Measurements from ENCODE around the gene FGD4.

The FGD4 gene

GRCh38 chr12:32460638-32461037, 61.3 kb downstream of the FGD4 start:
- DNase-seq = no peak

- no peak for DNase-seq
These were observed 63.5 kb downstream of the FGD4 start for GRCh38 chr12:32462908-32463307.

GRCh38 chr12:32466187-32466586, 66.8 kb downstream of the FGD4 start:
- DNase-seq = no peak

- DNase-seq = no peak
These were observed 67.8 kb downstream of the FGD4 start for GRCh38 chr12:32466986-32467711.

- no peak for DNase-seq
These were observed 68.9 kb downstream of the FGD4 start for GRCh38 chr12:32467959-32468863.

GRCh38 chr12:32470936-32471470, 71.6 kb downstream of the FGD4 start:
- no peak for DNase-seq

GRCh38 chr12:32471591-32472001, 72.2 kb downstream of the FGD4 start:
- DNase-seq = no peak

GRCh38 chr12:32475724-32476123, 76.4 kb downstream of the FGD4 start:
- DNase-seq = no peak

- no peak for DNase-seq
These were observed 77.1 kb downstream of the FGD4 start for GRCh38 chr12:32476446-32476845.

GRCh38 chr12:32477714-32478113, 78.4 kb downstream of the FGD4 start:
- no peak for DNase-seq

GRCh38 chr12:32478166-32478565, 78.8 kb downstream of the FGD4 start:
- DNase-seq = no peak

- DNase-seq = no peak
These were observed 79.7 kb downstream of the FGD4 start for GRCh38 chr12:32478858-32479725.

GRCh38 chr12:32482226-32482625, 82.9 kb downstream of the FGD4 start:
- no peak for DNase-seq

- no peak for DNase-seq
These were observed 84.1 kb downstream of the FGD4 start for GRCh38 chr12:32483499-32483898.

GRCh38 chr12:32483993-32484392, 84.6 kb downstream of the FGD4 start:
- DNase-seq = no peak

GRCh38 chr12:32486158-32486557, 86.8 kb downstream of the FGD4 start:
- DNase-seq = no peak

- no peak for DNase-seq
These were observed 88.8 kb downstream of the FGD4 start for GRCh38 chr12:32488132-32488531.

GRCh38 chr12:32489070-32489469, 89.7 kb downstream of the FGD4 start:
- DNase-seq = no peak

GRCh38 chr12:32490801-32491200, 91.4 kb downstream of the FGD4 start:
- DNase-seq = no peak

GRCh38 chr12:32493282-32493681, 93.9 kb downstream of the FGD4 start:
- peak; percentile 81 for DNase-seq

GRCh38 chr12:32494656-32495055, 95.3 kb downstream of the FGD4 start:
- DNase-seq = no peak

- DNase-seq = no peak
These were observed 97.6 kb downstream of the FGD4 start for GRCh38 chr12:32496946-32497345.

GRCh38 chr12:32497864-32498263, 98.5 kb downstream of the FGD4 start:
- no peak for DNase-seq

Measured in islet precursor cell (in vitro differentiated cells).